GM18499 (cell line): ENCODE measurements around the gene SLC23A3.

Experiments used
- ATAC-seq: cut with Tn5 transposase; IDR thresholded peaks from one replicate; pipeline ENCODE4 v1.9.1; 2021; ENCODE audit warnings: moderate number of reproducible peaks; ENCODE audit not compliant: insufficient read depth, unreplicated experiment

Gene SLC23A3

DNA sequence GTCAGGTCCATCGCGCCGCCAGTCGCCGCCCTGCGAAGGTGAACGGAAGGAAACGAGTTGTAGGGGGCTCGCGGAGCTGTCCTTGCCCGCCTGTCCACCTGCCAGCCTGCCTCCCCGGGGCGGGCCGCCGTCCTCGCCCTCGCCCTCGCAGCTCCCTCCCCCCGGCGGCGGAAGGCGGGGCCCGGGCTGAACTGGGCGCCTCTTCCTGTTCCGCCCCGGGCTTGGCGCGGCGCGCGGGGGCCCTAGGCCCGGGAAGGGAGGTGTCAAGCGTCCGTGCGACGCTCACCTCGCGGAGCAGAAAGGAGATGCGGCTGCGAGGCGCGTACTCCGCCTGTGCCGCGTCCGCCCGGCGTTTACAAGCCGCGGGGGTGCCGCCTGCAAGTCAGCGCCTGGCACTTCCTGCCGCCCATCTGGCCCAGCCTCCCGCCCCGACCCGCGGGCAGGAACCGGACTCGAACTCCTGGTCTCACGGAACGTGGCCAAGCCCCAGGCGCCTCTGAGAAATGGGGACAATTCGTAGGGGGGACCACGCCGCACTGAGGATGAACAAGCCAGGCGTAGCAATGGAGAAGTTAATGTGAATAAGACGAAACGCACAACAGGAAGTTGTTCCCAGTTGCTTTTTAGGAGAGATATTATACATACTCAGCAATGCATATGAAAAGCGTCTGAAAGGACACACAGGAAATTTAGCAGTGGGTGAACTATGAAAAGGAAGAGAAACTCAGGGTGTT, 7.2 kb upstream of the SLC23A3 start, which contains the start of gene CNPPD1:
Gene CNPPD1 (minus strand): TSS at position 108 of the 734 bp plus-strand sequence. CDS start 97 bp downstream, at position 11.
- peak; percentile 49 for ATAC-seq

DNA sequence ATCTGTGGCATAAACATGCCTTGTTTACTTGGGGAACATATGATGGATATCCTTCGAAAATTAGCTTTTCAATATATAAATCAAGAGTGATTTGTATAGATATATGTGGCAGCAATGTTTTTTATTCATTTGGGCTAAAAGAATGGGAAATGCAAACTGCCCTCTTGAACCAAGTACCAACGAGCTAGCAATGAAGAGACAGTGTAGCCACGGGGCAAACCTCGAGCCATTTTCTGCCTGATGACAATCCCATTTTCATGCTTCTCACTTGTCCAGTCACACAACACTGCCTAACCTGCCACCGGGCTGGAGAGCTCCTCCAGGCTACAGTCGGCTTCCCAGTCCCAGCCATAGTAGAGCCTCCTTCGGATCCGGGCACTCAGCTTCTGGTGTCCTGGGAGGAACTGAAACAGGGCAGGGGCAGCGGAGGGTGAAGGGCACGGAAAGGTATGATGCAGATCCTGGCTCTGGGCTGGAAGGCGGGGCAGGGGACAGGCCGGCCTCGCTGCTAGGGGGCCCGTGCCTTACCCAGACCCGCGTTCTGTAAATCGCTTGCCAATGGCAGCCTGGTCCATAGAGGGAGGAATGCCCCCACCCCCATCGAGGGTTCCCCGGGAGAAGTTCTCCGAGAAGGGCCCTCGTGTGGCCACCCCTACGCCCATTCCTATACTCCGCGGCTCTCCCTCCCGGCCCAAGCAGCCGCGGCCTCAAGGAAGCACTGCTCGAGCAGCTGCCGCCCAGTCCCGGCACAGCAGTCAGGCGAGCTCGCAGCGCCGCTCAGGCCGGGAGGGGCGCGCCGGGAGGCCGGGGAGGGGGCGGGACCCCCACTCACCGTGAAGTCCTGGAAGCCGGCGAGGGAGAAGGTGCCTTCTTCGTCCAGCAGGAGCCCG, 6.3 kb upstream of the SLC23A3 start:
- ATAC-seq: no peak

- ATAC-seq: no peak
Measured at GRCh38 chr2:219175486-219175885, 5.7 kb upstream of the SLC23A3 start.

GRCh38 chr2:219174801-219175200, 5.0 kb upstream of the SLC23A3 start:
- ATAC-seq: no peak

GRCh38 chr2:219174146-219174545, 4.3 kb upstream of the SLC23A3 start:
- ATAC-seq: no peak

DNA sequence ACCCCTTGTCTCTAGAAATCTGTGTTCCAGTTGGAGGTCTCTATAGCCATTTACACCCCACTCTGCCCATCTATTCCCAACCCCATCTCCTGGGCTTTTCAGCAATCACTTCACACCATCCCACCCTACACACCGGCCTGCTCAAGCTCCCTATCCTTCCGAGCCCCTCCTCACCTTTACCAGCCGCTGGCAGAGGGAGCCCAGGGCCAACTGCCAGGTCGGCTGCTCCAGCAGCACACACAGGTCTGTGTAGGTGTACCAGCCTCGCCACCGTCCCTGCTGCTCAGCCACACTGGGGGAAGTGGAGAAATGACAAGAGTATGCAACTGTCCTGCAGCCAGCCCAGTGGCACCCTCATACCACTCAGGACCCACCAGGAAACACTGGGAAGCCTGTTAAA, 3.3 kb upstream of the SLC23A3 start:
- ATAC-seq: no peak

- ATAC-seq: no peak
Measured at GRCh38 chr2:219172231-219173154, 2.7 kb upstream of the SLC23A3 start.

DNA sequence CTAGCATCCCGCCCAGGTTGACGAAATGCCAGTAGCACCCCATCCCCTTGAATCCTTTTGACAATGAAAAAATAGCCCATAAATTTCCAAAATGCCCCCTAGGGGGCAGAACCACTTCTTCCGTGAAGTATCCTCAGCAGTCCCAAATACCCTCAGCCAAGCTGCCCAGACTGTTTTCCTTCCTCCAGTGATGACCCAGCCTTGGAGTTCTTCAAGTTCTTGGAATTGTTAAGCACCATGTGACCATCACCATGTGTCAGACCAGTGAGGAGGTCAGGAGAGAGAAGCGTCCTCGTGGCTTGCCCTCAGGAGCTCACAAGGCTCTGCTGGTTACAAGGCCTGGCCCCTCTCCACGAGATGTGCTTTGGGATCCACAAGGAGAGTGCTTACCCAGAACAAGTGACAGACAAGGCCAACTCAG, 1.4 kb upstream of the SLC23A3 start:
- no peak for ATAC-seq

GRCh38 chr2:219168932-219169331, 897 bp downstream of the SLC23A3 start:
- ATAC-seq: no peak

DNA sequence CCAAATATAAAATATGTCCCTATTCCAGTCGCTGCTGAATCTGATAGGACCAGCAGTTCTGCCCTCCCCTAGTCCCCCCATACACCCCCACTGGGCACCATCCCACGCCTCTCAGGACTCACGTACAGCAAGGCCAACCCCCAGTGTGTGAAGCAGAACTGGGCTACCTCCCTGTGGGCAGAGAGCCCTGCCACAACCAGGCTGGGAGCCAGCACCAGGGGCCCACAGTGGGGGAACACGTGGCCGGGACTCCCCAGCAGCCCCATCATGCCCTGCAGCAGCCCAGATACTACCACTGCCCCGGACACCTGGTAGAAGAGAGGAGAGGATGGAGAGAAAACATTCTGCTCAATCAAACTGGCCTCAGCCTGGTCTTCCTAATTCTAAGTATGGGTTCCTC, 1.3 kb downstream of the SLC23A3 start:
- ATAC-seq: no peak

GRCh38 chr2:219167997-219168396, 1.8 kb downstream of the SLC23A3 start:
- ATAC-seq: no peak

DNA sequence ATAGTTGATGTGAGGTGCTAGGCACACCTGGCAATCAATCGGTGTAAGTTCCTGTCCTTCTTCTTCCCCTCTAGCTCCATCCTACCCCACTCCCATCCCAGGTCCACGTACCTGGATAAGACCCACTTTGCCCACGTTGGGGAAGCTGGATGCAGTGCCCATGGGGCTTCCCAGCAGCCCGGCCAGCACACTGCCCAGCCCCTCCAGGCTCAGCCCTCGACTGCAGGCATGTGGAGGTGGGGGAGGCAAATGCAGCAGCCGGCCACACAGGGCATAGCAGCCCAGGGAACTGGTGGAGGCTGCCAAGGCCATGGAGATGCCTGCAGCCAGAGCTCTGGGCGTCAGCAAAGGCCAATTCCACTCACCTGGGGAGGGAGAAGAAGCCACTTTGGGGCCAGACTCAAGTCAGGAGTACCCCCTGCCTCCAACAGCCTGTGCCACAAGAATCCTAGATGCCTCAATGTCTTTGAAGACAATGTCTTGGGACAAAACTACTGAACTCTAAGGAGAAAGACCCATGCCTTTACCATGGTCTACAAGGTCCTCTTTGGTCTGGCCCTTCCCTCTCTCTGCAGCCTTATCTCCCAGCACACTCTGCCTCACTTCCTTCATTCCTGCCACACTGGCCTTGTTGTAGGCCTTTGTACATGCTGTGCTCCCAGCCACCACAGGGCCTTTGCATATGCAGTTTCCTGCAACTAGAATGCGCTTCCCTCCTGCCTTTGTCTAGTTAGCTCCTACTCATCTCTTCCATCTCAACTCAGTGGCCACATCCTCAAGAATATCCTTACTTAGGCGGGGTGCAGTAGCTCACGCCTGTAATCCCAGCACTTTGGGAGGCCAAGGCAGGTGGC, 4.5 kb downstream of the SLC23A3 start:
- no peak for ATAC-seq

- ATAC-seq: no peak
Measured at GRCh38 chr2:219163156-219163555, 6.7 kb downstream of the SLC23A3 start.

GRCh38 chr2:219161097-219161496, 8.7 kb downstream of the SLC23A3 start:
- no peak for ATAC-seq

GRCh38 chr2:219160186-219161017, 9.4 kb downstream of the SLC23A3 start, which contains the start of gene NHEJ1:
Gene NHEJ1 (minus strand): TSS chr2:219160815. CDS start chr2:219158362, 2,453 bp downstream.
- ATAC-seq: peak; percentile 80

DNA sequence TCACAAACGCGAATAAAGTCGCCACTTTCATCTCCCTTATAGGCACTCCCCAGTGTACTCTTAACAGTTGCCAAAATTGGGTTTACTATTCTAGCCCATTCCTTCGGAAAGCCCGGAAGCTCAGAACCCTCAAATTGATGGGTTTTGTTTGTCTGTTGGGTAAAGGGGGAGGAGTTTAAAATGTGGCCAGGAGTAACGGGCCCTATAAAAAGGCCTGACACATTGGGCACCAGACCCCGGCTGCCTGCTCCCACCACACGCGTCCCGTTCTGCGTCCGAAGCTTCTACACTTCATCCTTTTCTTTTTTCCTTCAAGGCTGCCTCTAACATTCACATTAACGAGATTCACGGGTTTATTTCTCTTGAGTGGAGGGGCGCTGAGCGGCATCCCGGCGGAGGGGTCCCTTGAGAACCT, 10.1 kb downstream of the SLC23A3 start:
- ATAC-seq: no peak

- ATAC-seq: no peak
Measured at GRCh38 chr2:219158586-219158985, 11.2 kb downstream of the SLC23A3 start.

DNA sequence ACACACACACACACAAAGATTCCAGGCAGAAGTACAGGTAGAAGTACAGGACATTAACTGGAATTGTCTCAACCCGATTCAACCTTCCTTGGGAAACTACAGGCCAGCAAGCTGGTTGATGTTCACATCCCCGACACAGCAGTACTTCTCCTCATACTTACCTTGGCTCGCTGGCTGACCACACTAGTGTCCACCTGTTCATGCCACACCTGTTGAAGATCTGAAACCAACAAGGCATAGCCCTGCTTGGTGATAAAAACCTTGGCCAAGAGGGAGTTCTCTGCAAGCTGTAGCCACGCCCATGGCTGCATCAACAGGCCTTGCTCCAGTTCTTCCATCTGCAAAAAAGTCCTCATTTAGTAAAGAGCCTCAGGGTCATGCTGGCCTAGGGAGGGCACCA, 11.8 kb downstream of the SLC23A3 start:
- no peak for ATAC-seq
